Measurements from ENCODE around the gene ODAD3. TPM values are rescaled to one million over a fixed set of nuclear protein-coding genes. Genes with fewer than 3 reads are reported as not detected.
"Not testable (repeated sequence)": the region's sequence is repeated elsewhere in the genome, so short reads cannot be mapped to it uniquely, and the experiment has no call there.

ODAD3 gene
- total RNA-seq, 1 donor from 2014 or later: 2.6 TPM

DNA sequence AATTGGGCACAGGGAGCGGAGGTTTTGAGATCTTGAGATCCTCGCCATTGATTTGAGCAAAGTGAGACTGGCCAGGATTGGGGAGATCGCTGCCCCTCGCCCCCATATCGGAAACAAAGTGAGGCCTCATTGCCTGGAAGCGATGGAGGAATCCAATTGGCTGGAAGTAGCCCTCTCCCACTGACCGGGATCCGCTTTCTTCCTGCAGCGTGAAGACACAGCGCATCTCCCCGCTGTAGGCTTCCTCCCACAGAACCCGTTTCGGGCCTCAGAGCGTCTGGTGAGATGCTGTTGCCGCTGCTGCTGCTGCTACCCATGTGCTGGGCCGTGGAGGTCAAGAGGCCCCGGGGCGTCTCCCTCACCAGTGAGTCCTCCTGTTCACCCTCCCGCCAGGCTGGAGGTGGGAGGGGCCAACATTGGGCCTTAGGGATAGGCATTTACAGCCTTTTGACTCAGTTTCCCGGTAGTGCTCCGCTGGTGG is 952 bp upstream of the ODAD3 start:
- TF ChIP-seq, protein P1, sequence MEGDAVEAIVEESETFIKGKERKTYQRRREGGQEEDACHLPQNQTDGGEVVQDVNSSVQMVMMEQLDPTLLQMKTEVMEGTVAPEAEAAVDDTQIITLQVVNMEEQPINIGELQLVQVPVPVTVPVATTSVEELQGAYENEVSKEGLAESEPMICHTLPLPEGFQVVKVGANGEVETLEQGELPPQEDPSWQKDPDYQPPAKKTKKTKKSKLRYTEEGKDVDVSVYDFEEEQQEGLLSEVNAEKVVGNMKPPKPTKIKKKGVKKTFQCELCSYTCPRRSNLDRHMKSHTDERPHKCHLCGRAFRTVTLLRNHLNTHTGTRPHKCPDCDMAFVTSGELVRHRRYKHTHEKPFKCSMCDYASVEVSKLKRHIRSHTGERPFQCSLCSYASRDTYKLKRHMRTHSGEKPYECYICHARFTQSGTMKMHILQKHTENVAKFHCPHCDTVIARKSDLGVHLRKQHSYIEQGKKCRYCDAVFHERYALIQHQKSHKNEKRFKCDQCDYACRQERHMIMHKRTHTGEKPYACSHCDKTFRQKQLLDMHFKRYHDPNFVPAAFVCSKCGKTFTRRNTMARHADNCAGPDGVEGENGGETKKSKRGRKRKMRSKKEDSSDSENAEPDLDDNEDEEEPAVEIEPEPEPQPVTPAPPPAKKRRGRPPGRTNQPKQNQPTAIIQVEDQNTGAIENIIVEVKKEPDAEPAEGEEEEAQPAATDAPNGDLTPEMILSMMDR (IDR thresholded peaks at IDR 0.05; ENCODE audit: partially characterized antibody, unreplicated experiment): no peak
- peak overlapping the region; percentile 97 for H3K27ac Mint-ChIP-seq (ENCODE audit: unreplicated experiment)
- peak; percentile 32 for DNase-seq
- peaks cover 5% of the 10 kb centered on the region for H3K27me3 Mint-ChIP-seq (ENCODE audit: unreplicated experiment)
- peaks cover 6% of the 10 kb centered on the region for H3K4me1 Mint-ChIP-seq (ENCODE audit: low read depth, unreplicated experiment)
- no peaks in the 10 kb centered on the region for H3K36me3 Mint-ChIP-seq (ENCODE audit: unreplicated experiment)
- H3K9me3 Mint-ChIP-seq (ENCODE audit: unreplicated experiment): peaks cover 3% of the 10 kb centered on the region
- H3K4me3 Mint-ChIP-seq (ENCODE audit: unreplicated experiment): peak overlapping the region; percentile 100

DNA sequence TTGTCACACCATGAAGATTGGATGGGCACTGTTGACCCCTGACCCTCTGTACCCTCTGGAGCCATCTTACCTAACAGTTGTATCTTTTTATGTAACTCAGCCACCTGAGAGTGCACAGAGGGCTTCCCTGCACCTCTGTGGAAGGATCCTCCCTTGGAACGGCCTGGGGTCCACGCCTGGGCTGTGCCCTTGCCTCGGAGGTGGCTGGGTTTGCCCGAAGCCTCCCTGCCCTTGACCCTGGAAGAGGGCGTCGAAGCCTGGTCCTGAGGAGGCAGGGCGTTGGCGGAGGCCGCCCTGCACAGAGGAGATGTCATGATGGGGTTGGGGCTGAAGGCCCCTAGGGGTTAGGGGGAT is 241 bp downstream of the ODAD3 start:
- Mint-ChIP-seq H3K27ac (ENCODE audit: unreplicated experiment) (peak overlapping the region; percentile 97), H3K36me3 (ENCODE audit: unreplicated experiment) (no peaks in the 10 kb centered on the region), H3K27me3 (ENCODE audit: unreplicated experiment) (peaks cover 5% of the 10 kb centered on the region), H3K9me3 (ENCODE audit: unreplicated experiment) (peaks cover 3% of the 10 kb centered on the region), H3K4me3 (ENCODE audit: unreplicated experiment) (peak overlapping the region; percentile 100), H3K4me1 (ENCODE audit: low read depth, unreplicated experiment) (peaks cover 3% of the 10 kb centered on the region)
- DNase-seq: no peak
- TF ChIP-seq, protein P1 (IDR thresholded peaks at IDR 0.05; ENCODE audit: partially characterized antibody, unreplicated experiment): no peak

DNA sequence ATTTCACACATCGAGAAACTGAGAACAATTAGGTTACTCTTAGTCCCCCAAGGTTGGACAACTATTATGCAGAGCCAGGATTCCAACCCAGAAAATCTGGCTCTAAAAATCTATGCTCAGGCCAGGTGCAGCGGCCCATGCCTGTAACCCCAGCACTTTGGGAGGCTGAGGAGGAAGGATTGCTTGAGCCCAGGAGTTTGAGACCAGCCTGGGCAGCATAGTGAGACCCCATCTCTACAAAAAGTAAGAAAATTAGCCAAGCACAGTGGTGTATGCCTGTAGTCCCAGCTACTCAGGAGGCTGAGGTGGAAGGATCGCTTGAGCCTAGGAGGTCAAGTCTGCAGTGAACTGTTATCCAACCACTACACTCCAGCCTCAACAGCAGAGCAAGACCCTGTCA is 1.4 kb downstream of the ODAD3 start:
- not testable (repeated sequence) for H3K27me3 Mint-ChIP-seq (ENCODE audit: unreplicated experiment); H3K9me3 Mint-ChIP-seq (ENCODE audit: unreplicated experiment); H3K4me1 Mint-ChIP-seq (ENCODE audit: low read depth, unreplicated experiment); H3K4me3 Mint-ChIP-seq (ENCODE audit: unreplicated experiment); H3K36me3 Mint-ChIP-seq (ENCODE audit: unreplicated experiment); H3K27ac Mint-ChIP-seq (ENCODE audit: unreplicated experiment); DNase-seq

DNA sequence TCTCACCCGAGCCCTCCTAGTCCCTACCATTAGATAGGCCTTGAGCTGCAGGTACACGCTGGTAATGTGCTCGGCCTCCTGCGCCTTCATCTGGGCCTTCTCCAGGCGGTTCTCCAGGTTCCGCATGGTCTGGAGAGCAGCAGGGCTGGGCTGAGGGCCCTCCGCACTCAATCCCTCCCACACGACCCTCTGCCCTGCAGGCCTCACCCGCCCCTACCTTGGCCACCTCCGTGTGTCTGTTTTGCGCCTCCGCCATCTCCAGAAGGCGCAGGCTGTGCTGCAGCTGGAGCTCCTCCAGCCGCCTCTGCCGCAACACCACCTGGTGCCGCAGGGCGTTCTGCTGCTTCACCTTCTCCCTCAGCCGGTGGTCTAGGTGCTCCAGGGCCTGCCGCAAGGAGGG is 8.3 kb downstream of the ODAD3 start:
- Mint-ChIP-seq H3K4me1 (ENCODE audit: low read depth, unreplicated experiment) (no peaks in the 10 kb centered on the region), H3K36me3 (ENCODE audit: unreplicated experiment) (no peaks in the 10 kb centered on the region), H3K27ac (ENCODE audit: unreplicated experiment) (no peak overlapping the region)

DNA sequence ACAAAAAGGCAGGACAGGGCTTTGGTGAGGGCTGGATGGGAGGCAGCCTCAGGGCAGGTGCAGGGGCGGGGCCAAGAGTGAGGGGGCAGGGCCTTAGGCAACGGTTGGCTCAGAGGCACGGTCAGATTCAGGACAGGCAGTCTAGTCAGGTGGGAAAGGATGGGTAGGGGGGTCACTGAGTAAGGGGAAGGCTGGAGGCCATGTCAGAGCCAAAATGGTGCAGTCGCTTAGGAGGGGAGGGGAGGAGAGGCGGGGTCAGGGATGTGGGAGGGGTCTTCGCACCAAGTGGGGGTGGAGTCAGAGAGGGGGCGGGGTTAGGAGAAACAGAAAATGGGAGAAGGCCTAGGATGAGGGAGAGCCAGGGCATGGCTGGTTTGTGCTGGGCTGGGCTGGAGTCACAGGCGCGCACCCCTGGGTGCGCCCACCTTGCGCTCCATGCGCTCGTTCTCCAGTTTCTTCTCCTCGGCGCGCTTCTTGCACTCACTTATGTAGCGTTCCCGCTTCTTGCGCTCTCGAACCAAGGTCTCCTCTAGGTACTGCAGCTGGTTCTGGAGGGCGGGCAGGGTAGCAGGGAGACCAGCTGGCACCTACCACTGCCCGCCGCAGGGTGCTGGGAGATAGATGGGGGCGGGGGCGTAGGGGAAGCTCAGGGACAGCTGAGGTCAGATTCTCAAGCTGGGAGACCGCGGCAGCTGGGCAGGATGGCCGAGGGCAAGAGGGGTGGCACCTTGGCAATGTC is 9.0 kb downstream of the ODAD3 start:
- H3K27me3 Mint-ChIP-seq (ENCODE audit: unreplicated experiment): peaks cover 15% of the 10 kb centered on the region
- H3K36me3 Mint-ChIP-seq (ENCODE audit: unreplicated experiment): no peaks in the 10 kb centered on the region
- TF ChIP-seq, protein P1 (IDR thresholded peaks at IDR 0.05; ENCODE audit: partially characterized antibody, unreplicated experiment): no peak
- H3K9me3 Mint-ChIP-seq (ENCODE audit: unreplicated experiment): peaks cover 5% of the 10 kb centered on the region
- no peak overlapping the region for H3K4me3 Mint-ChIP-seq (ENCODE audit: unreplicated experiment)
- H3K27ac Mint-ChIP-seq (ENCODE audit: unreplicated experiment): no peak overlapping the region
- DNase-seq: no peak
- no peaks in the 10 kb centered on the region for H3K4me1 Mint-ChIP-seq (ENCODE audit: low read depth, unreplicated experiment)

More for the DNA sequence above, 8.3 kb downstream of the ODAD3 start:
- no peak overlapping the region for H3K4me3 Mint-ChIP-seq (ENCODE audit: unreplicated experiment)
- DNase-seq: no peak
- TF ChIP-seq, protein P1 (IDR thresholded peaks at IDR 0.05; ENCODE audit: partially characterized antibody, unreplicated experiment): no peak
- peaks cover 10% of the 10 kb centered on the region for H3K27me3 Mint-ChIP-seq (ENCODE audit: unreplicated experiment)
- peaks cover 4% of the 10 kb centered on the region for H3K9me3 Mint-ChIP-seq (ENCODE audit: unreplicated experiment)

Data from glutamatergic neuron (in vitro differentiated cells).